Glomerular visceral epithelial cell (primary cell): ENCODE results near the gene SIRT5.

Experiments
- DNase-seq: peaks from one replicate; pipeline ENCODE4 v3.0.0-alpha.2; 2016; ENCODE audit errors: extremely low spot score

The SIRT5 gene

GRCh38 chr6:13635948-13636658 lies 61.7 kb downstream of the SIRT5 start:
- DNase-seq, result no peak

DNA sequence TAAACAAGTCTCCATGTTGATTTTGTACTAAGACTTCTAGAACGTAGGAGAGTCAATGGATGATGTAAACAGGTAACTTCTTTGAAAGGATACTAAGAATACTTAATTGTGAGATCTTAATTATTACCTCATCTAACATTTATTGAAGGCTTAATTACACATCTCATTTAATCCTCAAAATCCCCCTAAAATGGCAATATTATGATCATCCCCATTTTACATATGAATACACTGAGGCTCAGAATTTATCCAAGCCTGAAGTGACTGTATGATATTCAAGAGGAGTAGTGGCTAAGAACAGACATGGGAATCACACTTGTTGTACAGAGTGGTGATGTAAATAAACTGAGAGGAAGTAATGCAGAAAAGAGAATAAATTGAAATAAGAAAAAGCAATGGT lies 63.6 kb downstream of the SIRT5 start:
- DNase-seq, result no peak

DNA sequence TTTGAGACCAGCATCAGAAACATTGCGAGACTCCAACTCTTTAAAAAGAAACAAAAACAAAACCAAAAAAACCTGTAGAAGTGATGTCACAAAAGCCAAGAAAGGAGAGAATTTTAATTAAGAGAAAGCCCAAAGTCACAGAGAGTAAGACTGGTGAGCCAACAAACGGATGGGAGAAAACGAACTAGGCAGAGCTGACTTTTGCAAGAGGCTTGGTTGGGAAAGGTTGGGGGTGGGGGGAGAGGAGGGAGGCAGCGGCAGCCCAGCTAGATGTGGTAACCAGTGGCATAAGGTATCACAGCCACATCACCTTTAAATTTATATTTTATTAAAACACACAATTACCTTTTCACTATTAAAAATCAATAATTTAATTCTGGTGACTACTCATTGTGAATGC lies 64.2 kb downstream of the SIRT5 start:
- no peak for DNase-seq

GRCh38 chr6:13641315-13641714 lies 66.9 kb downstream of the SIRT5 start:
- no peak for DNase-seq

GRCh38 chr6:13643125-13643524 lies 68.7 kb downstream of the SIRT5 start:
- no peak for DNase-seq

- DNase-seq, result no peak
Measured at GRCh38 chr6:13648850-13649249, 74.4 kb downstream of the SIRT5 start.

DNA sequence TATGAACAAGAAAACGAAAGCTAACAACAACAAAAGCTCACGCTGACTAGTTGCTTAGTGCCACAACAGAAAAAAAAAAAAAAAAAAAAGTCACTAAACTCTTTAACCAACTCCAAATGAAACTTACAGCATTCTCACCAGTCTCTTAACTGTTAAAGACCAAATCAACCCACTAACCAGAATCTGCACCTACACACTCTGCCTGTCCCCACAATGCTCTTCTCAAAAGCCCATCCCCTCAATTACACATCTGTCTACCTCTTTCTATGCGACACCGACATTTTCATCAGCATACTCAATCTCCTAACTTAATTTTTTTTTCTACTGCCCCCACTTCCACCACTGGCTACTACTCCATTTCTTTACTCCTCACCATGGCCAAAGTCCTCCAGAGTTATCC lies 75.0 kb downstream of the SIRT5 start:
- DNase-seq, result no peak

DNA sequence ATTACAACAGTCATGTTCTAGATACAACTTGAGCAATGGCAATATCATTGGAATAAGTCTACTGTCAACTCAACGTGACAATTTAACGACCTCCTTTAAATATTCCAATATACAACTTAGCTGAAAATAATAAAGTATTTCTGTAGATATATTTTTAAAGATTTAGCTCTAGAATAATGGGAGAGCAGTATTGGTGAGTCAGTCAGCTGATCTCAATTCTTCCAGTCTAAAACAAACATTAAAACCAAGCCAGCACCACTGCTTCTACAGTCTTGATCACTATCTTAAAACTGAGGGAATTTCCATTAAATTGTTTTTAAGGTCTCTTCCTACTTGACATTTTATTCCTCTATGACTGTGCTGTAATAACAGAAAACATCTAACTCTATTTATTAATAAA lies 78.9 kb downstream of the SIRT5 start:
- no peak for DNase-seq

DNA sequence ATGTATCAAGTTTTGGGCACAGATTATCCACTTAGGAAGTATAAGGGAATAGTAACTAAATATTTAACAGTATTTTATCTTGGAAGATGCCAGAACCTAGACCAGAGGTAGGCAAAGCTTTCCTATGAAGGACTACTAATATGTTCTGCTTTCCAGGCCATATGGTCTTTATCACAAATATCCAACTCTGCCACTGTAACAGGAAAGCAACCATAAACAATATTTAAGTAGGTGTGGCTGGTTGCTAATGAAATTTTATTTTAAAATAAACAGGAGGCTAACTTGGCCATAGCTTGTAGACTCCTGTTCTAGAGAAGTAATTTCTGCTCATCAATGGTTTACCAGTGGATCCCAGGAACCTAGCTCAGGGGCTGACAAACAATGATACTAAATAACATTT lies 80.1 kb downstream of the SIRT5 start:
- DNase-seq, result no peak

DNA sequence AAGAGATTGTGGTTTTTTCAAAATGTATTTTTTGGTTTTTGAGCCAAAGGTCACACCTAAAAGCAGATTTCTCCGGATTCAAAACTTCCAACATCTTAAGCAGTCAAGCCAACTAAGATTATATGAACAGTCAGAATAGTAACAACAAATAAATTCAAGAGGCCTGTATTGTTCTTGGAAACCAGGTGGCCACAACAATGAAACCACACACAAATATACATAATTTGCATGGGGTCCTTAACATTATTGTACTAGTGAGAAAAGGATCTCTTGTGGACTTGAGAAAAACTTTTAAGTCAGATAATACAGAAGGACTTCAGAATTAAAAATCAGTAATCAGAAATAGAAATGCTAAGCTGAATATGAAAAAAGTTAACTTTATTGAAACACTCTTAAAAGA lies 81.3 kb downstream of the SIRT5 start:
- no peak for DNase-seq

DNA sequence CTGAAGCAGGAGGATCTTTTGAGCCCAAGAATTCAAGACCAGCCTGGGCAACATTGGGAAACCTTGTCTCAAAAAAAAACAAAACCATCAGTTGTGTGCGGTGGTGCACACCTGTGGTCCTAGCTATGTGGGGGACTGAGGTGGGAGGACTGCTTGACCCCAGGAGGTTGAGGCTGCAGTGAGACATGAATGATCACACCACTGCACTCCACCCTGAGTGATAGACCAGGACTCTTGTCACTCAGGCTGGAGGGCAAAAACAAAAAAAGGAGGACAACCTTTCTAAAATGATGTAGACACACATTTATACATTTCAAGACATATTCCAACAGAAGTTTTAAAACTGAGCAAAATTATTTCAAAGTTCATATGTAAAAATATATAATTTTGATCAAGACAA lies 85.9 kb downstream of the SIRT5 start:
- DNase-seq, result no peak

DNA sequence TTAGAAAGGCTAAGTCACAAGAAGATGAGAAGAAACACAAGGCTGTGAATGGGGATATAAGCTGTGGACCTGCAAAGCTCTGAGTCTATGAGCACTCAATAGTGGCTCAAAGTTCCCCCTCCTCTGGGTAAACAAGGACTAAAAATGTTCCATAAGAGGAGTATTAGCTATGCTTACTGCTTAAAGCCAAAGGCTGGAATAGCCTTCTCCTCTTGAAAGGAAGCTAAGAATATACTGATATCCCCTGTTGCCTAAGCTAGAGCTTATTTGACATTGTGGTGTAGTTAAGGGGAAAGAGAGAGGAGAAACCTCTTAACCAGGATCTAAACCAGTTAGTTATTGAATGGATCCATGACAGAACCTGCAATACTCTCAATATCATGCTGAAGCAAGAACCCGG lies 86.5 kb downstream of the SIRT5 start:
- no peak for DNase-seq

- no peak for DNase-seq
Measured at GRCh38 chr6:13661647-13662046, 87.2 kb downstream of the SIRT5 start.

DNA sequence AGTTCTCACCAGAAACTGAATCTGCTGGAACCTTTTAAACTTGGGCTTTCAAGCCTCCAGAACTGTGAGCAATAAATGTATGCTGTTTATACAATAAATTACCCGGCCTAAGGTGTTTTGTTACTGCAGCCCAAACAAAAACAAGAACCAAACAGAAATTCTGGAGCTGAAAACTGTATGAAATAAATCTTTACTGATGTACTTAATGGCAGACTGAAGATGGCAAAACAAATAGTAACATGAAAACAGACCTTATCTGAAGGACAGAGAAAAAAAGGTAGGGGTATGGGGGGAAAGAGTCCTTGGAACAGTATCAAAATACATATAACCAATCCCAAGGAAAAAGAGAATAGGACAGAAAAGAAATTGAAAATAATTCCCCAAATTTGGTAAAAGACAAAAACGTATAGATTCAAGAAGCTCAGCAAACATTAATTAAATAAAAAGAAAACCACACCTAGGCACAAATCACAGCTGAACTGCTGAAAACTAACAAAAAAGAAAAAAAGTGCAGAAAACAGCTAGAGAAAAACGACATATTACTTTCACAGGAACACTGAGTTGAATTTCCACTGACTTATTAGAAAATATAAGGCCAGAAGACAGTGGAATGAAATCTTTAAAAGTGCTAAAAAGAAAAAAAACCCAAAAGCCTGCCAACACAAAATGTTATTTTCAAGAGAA lies 88.4 kb downstream of the SIRT5 start:
- no peak for DNase-seq

- DNase-seq, result no peak
Measured at GRCh38 chr6:13663986-13664385, 89.6 kb downstream of the SIRT5 start.
